Activated CD4-positive, alpha-beta T cell treated with anti-CD3 and anti-CD28 coated beads, Interleukin-2, amount 10 ng/mL, durations not matched to agents 24 days and 14 days (primary cell): Measurements from ENCODE around the gene XCL1. TPM values are rescaled to one million over a fixed set of nuclear protein-coding genes. Genes with fewer than 3 reads are reported as not detected.
"Not testable (repeated sequence)": the region's sequence is repeated elsewhere in the genome, so short reads cannot be mapped to it uniquely, and the experiment has no call there.

Experiments
- DNase-seq: peaks from one replicate; pipeline ENCODE4 v3.0.0; 2022
- H3K27ac Mint-ChIP-seq: one replicate; pipeline ENCODE4 v1.8.0; 2022; ENCODE audit warnings: mild to moderate bottlenecking, mixed read lengths
- H3K27me3 Mint-ChIP-seq: one replicate; pipeline ENCODE4 v1.8.0; 2022; ENCODE audit warnings: mixed read lengths
- H3K36me3 Mint-ChIP-seq: one replicate; pipeline ENCODE4 v1.8.0; 2022; ENCODE audit warnings: low read depth, mild to moderate bottlenecking, mixed read lengths
- H3K4me1 Mint-ChIP-seq: one replicate; pipeline ENCODE4 v1.8.0; 2021; ENCODE audit warnings: mixed read lengths
- H3K4me3 Mint-ChIP-seq: one replicate; pipeline ENCODE4 v1.8.0; 2022; ENCODE audit warnings: mild to moderate bottlenecking, moderate library complexity, mixed read lengths
- H3K9me3 Mint-ChIP-seq: one replicate; pipeline ENCODE4 v1.8.0; 2021; ENCODE audit warnings: mixed read lengths
- intact Hi-C: fragments of 100-400 bp; cut with micrococcal nuclease; formaldehyde crosslinking; loops from one replicate; pipeline ENCODE4 v1.15.1; 2023
- total RNA-seq: library from RNA; stranded (reverse); gene quantifications from 2 replicates; pipeline ENCODE4 v1.2.3, GENCODE V29; 2022

The XCL1 gene
- total RNA-seq, 1 donor from 2014 or later, result 14.6 TPM

GRCh38 chr1:168580991-168581390 is 4.6 kb downstream of the XCL1 start:
- DNase-seq, H3K27ac Mint-ChIP-seq, H3K4me3 Mint-ChIP-seq, H3K4me1 Mint-ChIP-seq, H3K27me3 Mint-ChIP-seq, intact Hi-C loops, H3K36me3 Mint-ChIP-seq, H3K9me3 Mint-ChIP-seq: not testable (repeated sequence)

- Mint-ChIP-seq H3K36me3 (peaks cover 2% of the 10 kb centered on the region), H3K9me3 (peaks cover 7% of the 10 kb centered on the region), H3K4me3 (no peak overlapping the region), H3K27ac (no peak overlapping the region), H3K4me1 (peaks cover 6% of the 10 kb centered on the region), H3K27me3 (peaks cover 6% of the 10 kb centered on the region)
- intact Hi-C loops, result no loop called here
- DNase-seq, result no peak
These were observed 5.6 kb downstream of the XCL1 start for GRCh38 chr1:168581817-168582572.

GRCh38 chr1:168582688-168583336 is 6.4 kb downstream of the XCL1 start:
- no peak for DNase-seq
- Mint-ChIP-seq H3K4me1 (peaks cover 3% of the 10 kb centered on the region), H3K4me3 (no peak overlapping the region), H3K27me3 (peaks cover 3% of the 10 kb centered on the region), H3K36me3 (peaks cover 2% of the 10 kb centered on the region), H3K9me3 (peaks cover 11% of the 10 kb centered on the region), H3K27ac (no peak overlapping the region)
- intact Hi-C loops, result no loop called here

GRCh38 chr1:168583571-168583970 is 7.2 kb downstream of the XCL1 start:
- no peak overlapping the region for H3K4me3 Mint-ChIP-seq
- peaks cover 15% of the 10 kb centered on the region for H3K9me3 Mint-ChIP-seq
- H3K27ac Mint-ChIP-seq, result no peak overlapping the region
- peaks cover 3% of the 10 kb centered on the region for H3K4me1 Mint-ChIP-seq
- peaks cover 2% of the 10 kb centered on the region for H3K36me3 Mint-ChIP-seq
- H3K27me3 Mint-ChIP-seq, result peaks cover 3% of the 10 kb centered on the region
- intact Hi-C loops, result no loop called here
- DNase-seq, result no peak

- no peak overlapping the region for H3K27ac Mint-ChIP-seq
- peaks cover 2% of the 10 kb centered on the region for H3K36me3 Mint-ChIP-seq
- intact Hi-C loops, result no loop called here
- H3K4me1 Mint-ChIP-seq, result peaks cover 3% of the 10 kb centered on the region
- peaks cover 15% of the 10 kb centered on the region for H3K9me3 Mint-ChIP-seq
- H3K4me3 Mint-ChIP-seq, result no peak overlapping the region
- no peak for DNase-seq
- peaks cover 5% of the 10 kb centered on the region for H3K27me3 Mint-ChIP-seq
These were observed 8.8 kb downstream of the XCL1 start for GRCh38 chr1:168585191-168585590.

- no peak overlapping the region for H3K27ac Mint-ChIP-seq
- H3K27me3 Mint-ChIP-seq, result peaks cover 5% of the 10 kb centered on the region
- intact Hi-C loops, result no loop called here
- H3K36me3 Mint-ChIP-seq, result no peaks in the 10 kb centered on the region
- DNase-seq, result no peak
- H3K4me1 Mint-ChIP-seq, result peaks cover 3% of the 10 kb centered on the region
- no peak overlapping the region for H3K4me3 Mint-ChIP-seq
- peaks cover 15% of the 10 kb centered on the region for H3K9me3 Mint-ChIP-seq
These were observed 9.5 kb downstream of the XCL1 start for GRCh38 chr1:168585937-168586336.

- Mint-ChIP-seq H3K27ac (no peak overlapping the region), H3K9me3 (peaks cover 15% of the 10 kb centered on the region), H3K4me3 (no peak overlapping the region), H3K36me3 (no peaks in the 10 kb centered on the region), H3K4me1 (peaks cover 3% of the 10 kb centered on the region), H3K27me3 (peaks cover 8% of the 10 kb centered on the region)
- intact Hi-C loops, result no loop called here
- no peak for DNase-seq
These were observed 12.8 kb downstream of the XCL1 start for GRCh38 chr1:168589167-168589566.

GRCh38 chr1:168591066-168591465 is 14.7 kb downstream of the XCL1 start:
- intact Hi-C loops, result no loop called here
- Mint-ChIP-seq H3K27me3 (peaks cover 7% of the 10 kb centered on the region), H3K27ac (no peak overlapping the region), H3K9me3 (peaks cover 10% of the 10 kb centered on the region), H3K4me3 (no peak overlapping the region), H3K36me3 (no peaks in the 10 kb centered on the region), H3K4me1 (no peaks in the 10 kb centered on the region)
- DNase-seq, result no peak

- intact Hi-C loops, result no loop called here
- DNase-seq, result no peak
- Mint-ChIP-seq H3K9me3 (peaks cover 8% of the 10 kb centered on the region), H3K27me3 (peaks cover 8% of the 10 kb centered on the region), H3K27ac (no peak overlapping the region), H3K4me3 (no peak overlapping the region), H3K4me1 (no peaks in the 10 kb centered on the region), H3K36me3 (peaks cover under 1% of the 10 kb centered on the region)
These were observed 15.3 kb downstream of the XCL1 start for GRCh38 chr1:168591641-168592250.

GRCh38 chr1:168595403-168595802 is 19.0 kb downstream of the XCL1 start:
- intact Hi-C loops, H3K27ac Mint-ChIP-seq, H3K36me3 Mint-ChIP-seq, H3K4me3 Mint-ChIP-seq, H3K4me1 Mint-ChIP-seq, DNase-seq, H3K9me3 Mint-ChIP-seq: not testable (repeated sequence)
- H3K27me3 Mint-ChIP-seq, result peaks cover 17% of the 10 kb centered on the region

- no peak overlapping the region for H3K27ac Mint-ChIP-seq
- no peaks in the 10 kb centered on the region for H3K9me3 Mint-ChIP-seq
- DNase-seq, result no peak
- peaks cover 2% of the 10 kb centered on the region for H3K36me3 Mint-ChIP-seq
- H3K4me1 Mint-ChIP-seq, result peaks cover 2% of the 10 kb centered on the region
- H3K4me3 Mint-ChIP-seq, result no peak overlapping the region
- intact Hi-C loops, result no loop called here
- peaks cover 19% of the 10 kb centered on the region for H3K27me3 Mint-ChIP-seq
These were observed 21.7 kb downstream of the XCL1 start for GRCh38 chr1:168598125-168598524.

GRCh38 chr1:168598892-168599291 is 22.5 kb downstream of the XCL1 start:
- H3K27me3 Mint-ChIP-seq, result peaks cover 19% of the 10 kb centered on the region
- no peak overlapping the region for H3K27ac Mint-ChIP-seq
- H3K36me3 Mint-ChIP-seq, result peaks cover 2% of the 10 kb centered on the region
- no peaks in the 10 kb centered on the region for H3K9me3 Mint-ChIP-seq
- DNase-seq, result no peak
- peaks cover 2% of the 10 kb centered on the region for H3K4me1 Mint-ChIP-seq
- intact Hi-C loops, result no loop called here
- no peak overlapping the region for H3K4me3 Mint-ChIP-seq

GRCh38 chr1:168599641-168600040 is 23.2 kb downstream of the XCL1 start:
- no peak overlapping the region for H3K4me3 Mint-ChIP-seq
- H3K36me3 Mint-ChIP-seq, result peaks cover 2% of the 10 kb centered on the region
- DNase-seq, result no peak
- H3K27ac Mint-ChIP-seq, result no peak overlapping the region
- peaks cover 19% of the 10 kb centered on the region for H3K27me3 Mint-ChIP-seq
- H3K4me1 Mint-ChIP-seq, result peaks cover 2% of the 10 kb centered on the region
- intact Hi-C loops, result no loop called here
- no peaks in the 10 kb centered on the region for H3K9me3 Mint-ChIP-seq

GRCh38 chr1:168601051-168601450 is 24.6 kb downstream of the XCL1 start:
- Mint-ChIP-seq H3K36me3 (peaks cover 2% of the 10 kb centered on the region), H3K4me1 (peaks cover 2% of the 10 kb centered on the region), H3K9me3 (no peaks in the 10 kb centered on the region), H3K27ac (no peak overlapping the region), H3K4me3 (no peak overlapping the region), H3K27me3 (peaks cover 17% of the 10 kb centered on the region)
- DNase-seq, result no peak
- intact Hi-C loops, result no loop called here
